Inflammatory macrophage treated with lipopolysaccharide for 1 hour (primary cell): ENCODE results near the gene POLK.
"Not testable (repeated sequence)": the region's sequence is repeated elsewhere in the genome, so short reads cannot be mapped to it uniquely, and the experiment has no call there.

Experiments
- DNase-seq, 2 donors: peaks; one replicate each; pipeline ENCODE4 v3.0.0-alpha.2; 2020 to 2022

Gene POLK

GRCh38 chr5:75510836-75511434 lies 756 bp upstream of the POLK start:
- DNase-seq: peak; percentile 8 to 35

- peak; percentile 15 to 33 for DNase-seq
Measured at GRCh38 chr5:75512383-75513074, 838 bp downstream of the POLK start.

GRCh38 chr5:75513841-75514240 lies 2.1 kb downstream of the POLK start:
- DNase-seq: peak in 1 of 2 donors; percentile 12

- no peak for DNase-seq
Measured at GRCh38 chr5:75514323-75514722, 2.6 kb downstream of the POLK start.

GRCh38 chr5:75519761-75520160 lies 8.1 kb downstream of the POLK start:
- no peak for DNase-seq

GRCh38 chr5:75521195-75521594 lies 9.5 kb downstream of the POLK start:
- no peak for DNase-seq

- no peak for DNase-seq
Measured at GRCh38 chr5:75522025-75522424, 10.3 kb downstream of the POLK start.

GRCh38 chr5:75522542-75522941 lies 10.9 kb downstream of the POLK start:
- DNase-seq: no peak

GRCh38 chr5:75523275-75523674 lies 11.6 kb downstream of the POLK start:
- no peak for DNase-seq

- DNase-seq: peak; percentile 27 to 47
Measured at GRCh38 chr5:75524071-75524470, 12.4 kb downstream of the POLK start.

GRCh38 chr5:75524591-75524990 lies 12.9 kb downstream of the POLK start:
- DNase-seq: no peak

- DNase-seq: no peak
Measured at GRCh38 chr5:75525344-75525743, 13.7 kb downstream of the POLK start.

GRCh38 chr5:75526070-75526469 lies 14.4 kb downstream of the POLK start:
- DNase-seq: peak; percentile 44 to 45

GRCh38 chr5:75529185-75529584 lies 17.5 kb downstream of the POLK start:
- DNase-seq: no peak

GRCh38 chr5:75532190-75532589 lies 20.5 kb downstream of the POLK start:
- no peak for DNase-seq

GRCh38 chr5:75533716-75534115 lies 22.0 kb downstream of the POLK start:
- DNase-seq: not testable (repeated sequence)

- DNase-seq: no peak
Measured at GRCh38 chr5:75534734-75535133, 23.0 kb downstream of the POLK start.

- DNase-seq: no peak
Measured at GRCh38 chr5:75536147-75536546, 24.5 kb downstream of the POLK start.

- no peak for DNase-seq
Measured at GRCh38 chr5:75536694-75537360, 25.1 kb downstream of the POLK start.

GRCh38 chr5:75538211-75538610 lies 26.5 kb downstream of the POLK start:
- peak; percentile 13 to 30 for DNase-seq

GRCh38 chr5:75545131-75545530 lies 33.4 kb downstream of the POLK start:
- no peak for DNase-seq

GRCh38 chr5:75546830-75547229 lies 35.1 kb downstream of the POLK start:
- DNase-seq: no peak

GRCh38 chr5:75547812-75548211 lies 36.1 kb downstream of the POLK start:
- no peak for DNase-seq

GRCh38 chr5:75550597-75550996 lies 38.9 kb downstream of the POLK start:
- DNase-seq: no peak
